ENCODE measurements around the gene QRFPR.

GRCh38 chr4:121321466-121321865 lies 59.4 kb downstream of the QRFPR start:
- TF ChIP-seq EZH2 (IDR thresholded peaks at IDR 0.05; ENCODE audit: low read length), result no peak
- TF ChIP-seq, protein P1, sequence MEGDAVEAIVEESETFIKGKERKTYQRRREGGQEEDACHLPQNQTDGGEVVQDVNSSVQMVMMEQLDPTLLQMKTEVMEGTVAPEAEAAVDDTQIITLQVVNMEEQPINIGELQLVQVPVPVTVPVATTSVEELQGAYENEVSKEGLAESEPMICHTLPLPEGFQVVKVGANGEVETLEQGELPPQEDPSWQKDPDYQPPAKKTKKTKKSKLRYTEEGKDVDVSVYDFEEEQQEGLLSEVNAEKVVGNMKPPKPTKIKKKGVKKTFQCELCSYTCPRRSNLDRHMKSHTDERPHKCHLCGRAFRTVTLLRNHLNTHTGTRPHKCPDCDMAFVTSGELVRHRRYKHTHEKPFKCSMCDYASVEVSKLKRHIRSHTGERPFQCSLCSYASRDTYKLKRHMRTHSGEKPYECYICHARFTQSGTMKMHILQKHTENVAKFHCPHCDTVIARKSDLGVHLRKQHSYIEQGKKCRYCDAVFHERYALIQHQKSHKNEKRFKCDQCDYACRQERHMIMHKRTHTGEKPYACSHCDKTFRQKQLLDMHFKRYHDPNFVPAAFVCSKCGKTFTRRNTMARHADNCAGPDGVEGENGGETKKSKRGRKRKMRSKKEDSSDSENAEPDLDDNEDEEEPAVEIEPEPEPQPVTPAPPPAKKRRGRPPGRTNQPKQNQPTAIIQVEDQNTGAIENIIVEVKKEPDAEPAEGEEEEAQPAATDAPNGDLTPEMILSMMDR (optimal IDR thresholded peaks at IDR 0.05 in 1 of 3, IDR thresholded peaks at IDR 0.05 in 1 of 3, conservative IDR thresholded peaks at IDR 0.05 in 1 of 3; ENCODE audit: extremely low read depth in 1 of 3, insufficient read depth in 2 of 3, low read length in 3 of 3), result no peak
